ENCODE measurements around the gene KRTAP4-8.
A peak's percentile ranks its signal among the peaks of the same experiment; 100 is the strongest.
"Not testable (repeated sequence)": the region's sequence is repeated elsewhere in the genome, so short reads cannot be mapped to it uniquely, and the experiment has no call there.

The KRTAP4-8 gene

GRCh38 chr17:41107941-41108450 lies 10.1 kb upstream of the KRTAP4-8 start:
- no CpG with 5 or more reads among the region's 1 CpG for WGBS, 2 experiments (ENCODE audit: insufficient coverage in 2 of 2)
- Histone ChIP-seq H3K9me3 (ENCODE audit: control insufficient read depth, low read length) (peaks cover 7% of the 10 kb centered on the region), H3K27ac (ENCODE audit: low read depth, low read length, severe bottlenecking) (no peak overlapping the region), H3K36me3 (ENCODE audit: control insufficient read depth, insufficient read depth, low read length) (no peaks in the 10 kb centered on the region), H3K4me3 (ENCODE audit: extremely low read depth, insufficient read depth, low read length, poor library complexity, severe bottlenecking) (no peak overlapping the region), H3K4me1 (ENCODE audit: control insufficient read depth, insufficient read depth, low read length, poor library complexity, severe bottlenecking) (peaks cover 6% of the 10 kb centered on the region)

- H3K9me3 ChIP-seq (ENCODE audit: control insufficient read depth, low read length); H3K36me3 ChIP-seq (ENCODE audit: control insufficient read depth, insufficient read depth, low read length); H3K4me3 ChIP-seq (ENCODE audit: extremely low read depth, insufficient read depth, low read length, poor library complexity, severe bottlenecking); H3K27ac ChIP-seq (ENCODE audit: low read depth, low read length, severe bottlenecking); H3K4me1 ChIP-seq (ENCODE audit: control insufficient read depth, insufficient read depth, low read length, poor library complexity, severe bottlenecking): not testable (repeated sequence)
- 75 to 80% methylated on average over 9 of the region's 10 CpGs for WGBS, 2 experiments (ENCODE audit: insufficient coverage in 2 of 2)
These were observed 7.4 kb upstream of the KRTAP4-8 start, which contains the start of gene KRTAP4-9 for GRCh38 chr17:41105347-41105746. Gene KRTAP4-9, plus strand, starts transcription at chr17:41105389. Its CDS starts 0 bp downstream, at chr17:41105389.

GRCh38 chr17:41104386-41105038 lies 6.6 kb upstream of the KRTAP4-8 start:
- not testable (repeated sequence) for H3K4me3 ChIP-seq (ENCODE audit: extremely low read depth, insufficient read depth, low read length, poor library complexity, severe bottlenecking); H3K9me3 ChIP-seq (ENCODE audit: control insufficient read depth, low read length); H3K36me3 ChIP-seq (ENCODE audit: control insufficient read depth, insufficient read depth, low read length); H3K27ac ChIP-seq (ENCODE audit: low read depth, low read length, severe bottlenecking); H3K4me1 ChIP-seq (ENCODE audit: control insufficient read depth, insufficient read depth, low read length, poor library complexity, severe bottlenecking)
- no CpG with 5 or more reads among the region's 2 CpGs for WGBS, 2 experiments (ENCODE audit: insufficient coverage in 2 of 2)

GRCh38 chr17:41103896-41104295 lies 6.0 kb upstream of the KRTAP4-8 start:
- Histone ChIP-seq H3K4me1 (ENCODE audit: control insufficient read depth, insufficient read depth, low read length, poor library complexity, severe bottlenecking) (peaks cover 6% of the 10 kb centered on the region), H3K4me3 (ENCODE audit: extremely low read depth, insufficient read depth, low read length, poor library complexity, severe bottlenecking) (no peak overlapping the region), H3K9me3 (ENCODE audit: control insufficient read depth, low read length) (peaks cover 7% of the 10 kb centered on the region), H3K27ac (ENCODE audit: low read depth, low read length, severe bottlenecking) (no peak overlapping the region), H3K36me3 (ENCODE audit: control insufficient read depth, insufficient read depth, low read length) (no peaks in the 10 kb centered on the region)
- 80% methylated on average over 1 of the region's 1 CpG; no CpG with 5 or more reads in 1 of the 2 experiments for WGBS, 2 experiments (ENCODE audit: insufficient coverage in 2 of 2)

GRCh38 chr17:41101586-41102259 lies 3.8 kb upstream of the KRTAP4-8 start, which contains the start of gene KRTAP4-16:
Gene KRTAP4-16, minus strand, starts transcription at chr17:41102209. Its CDS starts 0 bp downstream, at chr17:41102209.
- Histone ChIP-seq H3K9me3 (ENCODE audit: control insufficient read depth, low read length) (no peaks in the 10 kb centered on the region), H3K4me3 (ENCODE audit: extremely low read depth, insufficient read depth, low read length, poor library complexity, severe bottlenecking) (no peak within 1 kb of the TSS), H3K4me1 (ENCODE audit: control insufficient read depth, insufficient read depth, low read length, poor library complexity, severe bottlenecking) (peaks cover 6% of the 10 kb centered on the region), H3K27ac (ENCODE audit: low read depth, low read length, severe bottlenecking) (no peak within 1 kb of the TSS), H3K36me3 (ENCODE audit: control insufficient read depth, insufficient read depth, low read length) (no peaks in the 10 kb centered on the region)
- WGBS, 2 experiments (ENCODE audit: insufficient coverage in 2 of 2): 57 to 58% methylated on average over 7 to 9 of the region's 10 CpGs

GRCh38 chr17:41099682-41100480 lies 1.9 kb upstream of the KRTAP4-8 start:
- H3K9me3 ChIP-seq (ENCODE audit: control insufficient read depth, low read length); H3K36me3 ChIP-seq (ENCODE audit: control insufficient read depth, insufficient read depth, low read length); H3K4me3 ChIP-seq (ENCODE audit: extremely low read depth, insufficient read depth, low read length, poor library complexity, severe bottlenecking); H3K4me1 ChIP-seq (ENCODE audit: control insufficient read depth, insufficient read depth, low read length, poor library complexity, severe bottlenecking): not testable (repeated sequence)
- peak overlapping the region; percentile 16 for H3K27ac ChIP-seq (ENCODE audit: low read depth, low read length, severe bottlenecking)
- WGBS, 2 experiments (ENCODE audit: insufficient coverage in 2 of 2): 90 to 93% methylated on average over 2 to 3 of the region's 7 CpGs

- Histone ChIP-seq H3K4me3 (ENCODE audit: extremely low read depth, insufficient read depth, low read length, poor library complexity, severe bottlenecking) (no peak overlapping the region), H3K27ac (ENCODE audit: low read depth, low read length, severe bottlenecking) (no peak overlapping the region), H3K4me1 (ENCODE audit: control insufficient read depth, insufficient read depth, low read length, poor library complexity, severe bottlenecking) (no peaks in the 10 kb centered on the region), H3K36me3 (ENCODE audit: control insufficient read depth, insufficient read depth, low read length) (no peaks in the 10 kb centered on the region), H3K9me3 (ENCODE audit: control insufficient read depth, low read length) (peaks cover 4% of the 10 kb centered on the region)
- 97% methylated on average over 4 of the region's 6 CpGs; no CpG with 5 or more reads in 1 of the 2 experiments for WGBS, 2 experiments (ENCODE audit: insufficient coverage in 2 of 2)
These were observed 539 bp upstream of the KRTAP4-8 start for GRCh38 chr17:41098481-41098880.

GRCh38 chr17:41096055-41096454 lies 1.9 kb downstream of the KRTAP4-8 start:
- 90 to 91% methylated on average over 4 to 5 of the region's 7 CpGs for WGBS, 2 experiments (ENCODE audit: insufficient coverage in 2 of 2)
- Histone ChIP-seq H3K27ac (ENCODE audit: low read depth, low read length, severe bottlenecking) (no peak overlapping the region), H3K4me1 (ENCODE audit: control insufficient read depth, insufficient read depth, low read length, poor library complexity, severe bottlenecking) (no peaks in the 10 kb centered on the region), H3K9me3 (ENCODE audit: control insufficient read depth, low read length) (peaks cover 4% of the 10 kb centered on the region), H3K4me3 (ENCODE audit: extremely low read depth, insufficient read depth, low read length, poor library complexity, severe bottlenecking) (no peak overlapping the region), H3K36me3 (ENCODE audit: control insufficient read depth, insufficient read depth, low read length) (no peaks in the 10 kb centered on the region)

- not testable (repeated sequence) for H3K27ac ChIP-seq (ENCODE audit: low read depth, low read length, severe bottlenecking); H3K36me3 ChIP-seq (ENCODE audit: control insufficient read depth, insufficient read depth, low read length); H3K4me1 ChIP-seq (ENCODE audit: control insufficient read depth, insufficient read depth, low read length, poor library complexity, severe bottlenecking); H3K9me3 ChIP-seq (ENCODE audit: control insufficient read depth, low read length); H3K4me3 ChIP-seq (ENCODE audit: extremely low read depth, insufficient read depth, low read length, poor library complexity, severe bottlenecking)
- 17% methylated on average over 1 of the region's 4 CpGs; no CpG with 5 or more reads in 1 of the 2 experiments for WGBS, 2 experiments (ENCODE audit: insufficient coverage in 2 of 2)
These were observed 9.1 kb downstream of the KRTAP4-8 start for GRCh38 chr17:41088760-41089352.

GRCh38 chr17:41084100-41084856 lies 13.7 kb downstream of the KRTAP4-8 start, which contains the start of gene KRTAP4-7:
Gene KRTAP4-7, plus strand, starts transcription at chr17:41084150. Its CDS starts 57 bp downstream, at chr17:41084207.
- not testable (repeated sequence) for H3K9me3 ChIP-seq (ENCODE audit: control insufficient read depth, low read length); H3K4me1 ChIP-seq (ENCODE audit: control insufficient read depth, insufficient read depth, low read length, poor library complexity, severe bottlenecking); H3K27ac ChIP-seq (ENCODE audit: low read depth, low read length, severe bottlenecking); H3K36me3 ChIP-seq (ENCODE audit: control insufficient read depth, insufficient read depth, low read length); H3K4me3 ChIP-seq (ENCODE audit: extremely low read depth, insufficient read depth, low read length, poor library complexity, severe bottlenecking)
- WGBS, 2 experiments (ENCODE audit: insufficient coverage in 2 of 2): 86 to 89% methylated on average over 7 to 11 of the region's 14 CpGs
